GM21825 (cell line): Measurements from ENCODE around the gene LMOD1.

Experiments
- ATAC-seq: cut with Tn5 transposase; IDR thresholded peaks from one replicate; pipeline ENCODE4 v1.9.1; 2021; ENCODE audit warnings: mild to moderate bottlenecking, moderate library complexity; ENCODE audit not compliant: unreplicated experiment

Gene LMOD1

GRCh38 chr1:201895120-201895665, 51.2 kb downstream of the LMOD1 start:
- no peak for ATAC-seq

DNA sequence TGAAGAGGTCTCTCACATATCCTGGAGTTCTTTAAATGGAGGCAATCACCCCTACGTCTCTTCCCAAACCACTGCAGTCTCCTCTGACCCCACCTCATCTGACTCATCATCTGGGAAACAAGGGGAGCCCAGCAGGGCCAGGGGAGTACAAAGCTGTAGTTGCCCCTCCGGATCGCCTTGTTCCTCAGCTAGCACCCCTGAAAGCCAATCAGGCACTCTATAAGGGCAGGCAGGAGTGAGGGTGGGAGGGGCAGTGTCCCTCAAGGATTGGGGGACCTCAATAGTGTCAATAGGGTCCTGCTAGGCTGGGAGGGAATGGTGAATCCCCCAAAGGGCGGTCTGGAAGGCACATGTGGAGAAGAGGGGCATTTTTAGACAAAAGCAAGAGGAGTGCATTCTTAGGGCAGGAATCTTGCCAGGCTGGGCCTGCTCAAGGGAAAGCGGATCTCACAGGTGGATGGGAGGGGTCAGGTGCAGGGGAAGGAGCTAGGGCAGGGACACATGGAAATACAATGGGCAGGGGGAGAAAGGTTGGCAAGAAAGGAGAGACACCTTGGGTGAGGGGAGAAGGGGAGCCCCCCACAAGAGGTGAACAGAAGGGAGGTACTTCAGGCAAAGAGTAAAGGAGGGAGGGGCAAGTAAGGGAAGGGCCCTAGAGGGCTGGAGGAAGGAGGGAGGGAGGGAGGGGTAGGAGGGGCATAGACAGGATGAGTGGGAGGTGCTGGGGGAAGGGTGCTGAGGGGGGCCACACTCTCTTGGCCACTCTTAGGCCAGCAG, 51.8 kb downstream of the LMOD1 start:
- no peak for ATAC-seq

DNA sequence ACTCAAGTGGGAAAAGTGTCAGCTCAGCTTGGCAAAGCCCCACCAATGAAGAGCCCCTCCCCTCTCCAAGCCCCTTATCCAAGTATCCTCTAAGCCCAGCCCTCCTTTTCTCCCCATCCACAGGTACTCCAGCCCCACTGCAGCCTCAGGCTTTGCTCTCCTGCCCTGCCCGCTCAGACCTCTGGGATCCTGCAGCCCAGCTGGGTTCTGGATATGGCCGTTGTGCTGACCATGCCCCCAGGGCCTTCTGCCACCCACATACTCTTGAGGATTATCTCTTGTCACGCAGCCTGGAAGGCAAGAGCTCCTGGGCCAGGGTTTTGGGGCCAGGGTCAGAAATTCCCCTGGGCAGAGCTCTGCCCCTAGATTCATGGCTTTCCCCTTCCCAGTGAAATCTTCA, 52.9 kb downstream of the LMOD1 start:
- ATAC-seq = no peak

DNA sequence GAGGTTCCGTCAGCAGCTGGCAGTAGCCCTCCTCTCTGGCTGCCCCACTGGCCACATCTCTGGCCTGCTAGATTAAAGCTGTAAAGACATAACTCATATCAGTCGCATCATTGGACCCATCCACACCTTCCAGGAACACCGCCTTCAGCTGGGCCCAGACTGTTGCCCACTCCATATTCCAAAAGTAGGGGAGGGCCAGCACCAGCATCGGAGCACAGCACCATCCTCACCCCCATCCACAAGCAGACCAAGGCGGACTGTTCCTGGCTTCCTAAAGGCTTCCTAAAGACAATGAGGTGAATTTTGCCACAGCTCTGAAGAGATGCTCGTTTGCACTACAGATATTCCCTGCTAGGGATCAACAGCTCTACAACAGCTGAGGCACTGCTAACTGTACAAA, 54.1 kb downstream of the LMOD1 start:
- ATAC-seq = no peak

DNA sequence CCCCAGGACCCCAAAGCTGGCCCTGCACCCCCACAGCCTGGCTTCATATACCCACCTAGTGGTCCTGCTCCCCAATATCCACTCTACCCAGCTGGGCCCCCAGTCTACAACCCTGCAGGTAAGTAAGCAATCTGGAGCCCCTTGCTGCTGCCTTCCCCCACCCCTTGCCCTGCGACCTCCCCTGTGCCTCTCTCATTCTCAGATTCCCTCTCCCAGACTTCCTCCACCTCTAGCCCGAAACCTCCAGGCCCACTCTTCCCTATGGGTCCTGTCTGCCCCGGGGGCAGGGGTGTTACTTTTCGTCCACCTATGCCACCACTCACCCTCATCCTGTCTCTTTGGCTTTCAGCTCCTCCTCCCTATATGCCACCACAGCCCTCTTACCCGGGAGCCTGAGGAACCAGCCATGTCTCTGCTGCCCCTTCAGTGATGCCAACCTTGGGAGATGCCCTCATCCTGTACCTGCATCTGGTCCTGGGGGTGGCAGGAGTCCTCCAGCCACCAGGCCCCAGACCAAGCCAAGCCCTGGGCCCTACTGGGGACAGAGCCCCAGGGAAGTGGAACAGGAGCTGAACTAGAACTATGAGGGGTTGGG, 54.8 kb downstream of the LMOD1 start:
- ATAC-seq = no peak

DNA sequence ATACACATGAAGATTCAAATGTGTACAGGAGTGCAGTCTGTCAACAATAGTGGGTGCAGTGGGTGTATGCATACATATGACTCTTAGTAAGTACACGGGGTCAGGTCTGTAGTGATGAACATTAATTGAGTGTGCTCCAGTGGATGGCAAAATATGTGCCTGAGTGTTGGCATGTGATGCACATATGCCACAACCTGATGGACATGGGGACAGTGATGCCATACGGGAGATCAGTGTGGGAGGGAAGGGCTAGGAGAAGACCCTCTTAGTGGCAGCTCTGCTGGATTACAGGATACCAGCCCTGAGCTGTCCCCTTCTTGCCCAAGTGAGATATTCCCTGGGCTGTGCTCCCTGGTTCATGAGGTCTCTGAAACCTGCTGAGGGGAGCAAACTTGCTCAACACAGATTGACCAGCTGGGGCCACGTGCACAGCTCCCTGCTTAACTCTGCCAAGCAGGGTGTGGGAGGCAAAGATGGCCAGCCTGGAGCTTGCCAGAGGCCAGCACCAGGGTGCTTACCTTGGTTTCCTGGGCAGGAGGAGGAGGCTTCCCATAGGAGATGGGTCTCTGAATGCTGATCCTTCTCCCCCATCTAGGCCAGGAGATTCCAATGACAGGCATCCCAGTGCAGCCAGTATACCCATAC, 55.4 kb downstream of the LMOD1 start:
- ATAC-seq = no peak

- no peak for ATAC-seq
These were observed 56.1 kb downstream of the LMOD1 start for GRCh38 chr1:201890223-201890622.

DNA sequence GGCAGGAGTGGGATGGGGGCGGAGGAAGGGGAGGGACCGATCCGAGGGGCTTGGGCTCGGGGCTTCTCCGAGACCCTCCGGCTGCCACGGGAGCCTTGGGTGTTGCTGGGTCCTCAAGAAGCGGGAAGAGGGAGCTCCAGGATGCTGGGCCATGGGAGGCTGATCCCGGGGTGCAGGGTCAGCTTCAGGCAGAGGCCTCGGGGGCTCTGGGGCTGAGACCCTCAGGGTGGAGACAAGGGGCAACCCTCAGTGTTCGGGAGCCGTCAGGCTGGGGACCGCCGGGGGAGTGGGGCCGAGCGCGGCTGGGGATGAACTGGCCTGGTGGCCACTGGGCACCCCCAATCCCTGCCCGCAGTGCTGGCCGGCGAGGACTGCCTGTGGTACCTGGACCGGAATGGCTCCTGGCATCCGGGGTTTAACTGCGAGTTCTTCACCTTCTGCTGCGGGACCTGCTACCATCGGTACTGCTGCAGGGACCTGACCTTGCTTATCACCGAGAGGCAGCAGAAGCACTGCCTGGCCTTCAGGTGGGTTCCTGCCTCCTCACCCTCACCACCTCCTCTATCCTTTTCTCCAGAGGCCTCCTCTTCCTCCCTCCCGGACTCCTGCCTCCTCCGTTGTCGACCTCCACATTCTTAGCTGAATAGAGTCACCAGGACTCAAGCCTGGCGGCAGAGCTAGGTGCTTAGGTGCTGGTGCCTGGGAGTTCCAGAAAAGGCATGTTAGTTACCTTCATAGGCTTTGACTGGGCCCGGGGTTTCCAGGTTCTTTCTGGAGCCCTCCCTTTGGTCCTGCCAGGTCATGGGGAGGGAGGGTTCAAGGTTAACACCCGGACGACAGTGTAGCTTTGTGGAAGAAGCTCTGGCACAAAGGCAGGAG, 57.0 kb downstream of the LMOD1 start:
- no peak for ATAC-seq

DNA sequence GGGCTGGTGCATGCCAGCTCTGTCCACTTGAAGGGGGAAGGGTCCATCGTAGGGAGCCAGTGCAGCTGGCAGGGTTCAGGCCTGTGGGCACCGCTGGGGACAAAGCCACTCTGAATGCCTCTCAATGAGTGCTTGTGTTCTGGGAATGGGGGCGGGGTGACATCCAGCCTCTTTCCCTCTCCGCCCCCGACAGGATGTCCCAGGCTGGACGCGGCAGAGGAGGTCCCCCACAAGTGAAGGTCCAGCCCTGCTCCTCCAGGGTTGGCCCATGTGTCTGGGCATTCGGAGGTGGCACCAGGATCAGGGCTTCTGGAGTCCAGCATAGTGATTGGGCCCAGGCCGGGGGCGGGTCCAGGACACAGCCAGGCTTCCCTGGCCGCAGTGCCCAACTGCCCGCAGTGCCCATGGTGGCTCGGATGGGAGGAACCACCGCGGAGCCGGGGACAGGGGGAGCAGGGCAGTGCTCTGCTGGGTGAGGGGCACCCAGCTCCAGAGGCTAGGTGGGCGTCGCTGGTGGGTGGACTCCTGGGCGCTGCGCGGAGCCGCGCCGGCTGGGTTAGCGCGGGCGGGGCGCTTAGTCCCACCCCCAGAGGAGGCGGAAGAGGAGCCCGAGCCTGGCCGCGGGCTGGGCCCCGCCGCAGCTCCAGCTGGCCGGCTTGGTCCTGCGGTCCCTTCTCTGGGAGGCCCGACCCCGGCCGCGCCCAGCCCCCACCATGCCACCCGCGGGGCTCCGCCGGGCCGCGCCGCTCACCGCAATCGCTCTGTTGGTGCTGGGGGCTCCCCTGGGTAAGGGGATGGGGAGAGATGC, 57.9 kb downstream of the LMOD1 start, which contains the start of gene SHISA4:
Gene SHISA4 (plus strand): TSS at position 617 of the 808 bp plus-strand sequence. CDS start 97 bp downstream, at position 714.
- no peak for ATAC-seq

- no peak for ATAC-seq
These were observed 59.1 kb downstream of the LMOD1 start for GRCh38 chr1:201887116-201887866.

DNA sequence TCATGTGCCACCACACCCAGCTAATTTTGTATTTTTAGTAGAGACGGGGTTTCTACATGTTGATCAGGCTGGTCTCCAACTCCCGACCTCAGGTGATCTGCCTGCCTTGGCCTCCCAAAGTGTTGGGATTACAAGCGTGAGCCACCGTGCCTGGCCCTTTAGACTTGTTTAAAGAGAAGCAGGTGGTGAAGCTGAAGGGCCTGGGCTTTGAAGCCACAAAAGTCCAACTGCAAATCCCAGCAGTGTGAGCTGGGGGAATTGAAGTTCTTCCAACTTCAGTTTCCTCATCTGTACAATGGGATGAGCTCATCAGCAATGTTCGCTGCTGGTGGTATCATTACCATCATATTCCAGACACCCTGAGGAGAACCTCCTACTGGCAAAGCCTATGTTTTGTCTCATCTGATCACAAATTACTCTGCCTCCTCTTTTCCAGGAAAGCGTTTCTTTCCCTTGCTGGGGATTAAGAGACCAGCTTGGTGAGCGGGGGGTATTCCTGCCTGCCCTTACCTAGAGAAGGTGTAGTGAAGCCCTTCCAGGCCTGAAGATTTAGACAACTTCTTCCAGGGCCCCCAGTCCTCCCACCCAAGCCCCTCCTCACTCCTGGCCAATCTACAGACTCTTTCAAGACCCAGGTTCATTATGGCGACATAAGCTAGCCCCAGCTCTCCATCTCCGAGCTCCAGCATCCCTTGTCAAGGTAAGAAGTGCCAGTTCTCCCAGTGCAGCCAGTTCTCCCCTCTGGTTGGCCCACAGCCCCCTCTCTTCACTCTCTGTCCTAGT, 60.1 kb downstream of the LMOD1 start:
- no peak for ATAC-seq

DNA sequence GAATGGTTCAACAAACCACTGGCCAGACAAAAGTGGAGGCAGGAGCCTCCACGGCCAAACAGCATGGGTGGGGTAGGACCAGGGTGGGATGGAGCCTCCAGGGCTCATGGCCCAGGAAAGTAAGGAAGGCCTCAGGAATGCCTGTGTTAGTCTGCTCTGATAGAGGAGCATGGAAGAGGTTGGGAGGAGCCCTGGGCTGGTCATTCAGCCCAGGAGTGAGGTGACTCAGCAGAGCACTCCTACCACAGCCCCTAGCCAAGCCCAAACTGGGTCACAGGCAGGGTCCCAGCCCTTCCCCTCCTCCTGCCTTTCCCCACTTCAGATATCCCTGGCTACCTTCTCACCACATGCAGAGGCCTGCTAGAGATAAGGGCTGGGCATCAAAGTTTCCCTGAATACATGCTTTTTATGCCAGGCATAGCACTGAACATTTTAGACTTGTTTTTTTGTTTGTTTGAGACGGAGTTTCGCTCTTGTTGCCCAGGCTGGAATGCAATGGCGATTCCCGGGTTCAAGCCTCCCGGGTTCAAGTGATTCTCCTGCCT, 60.7 kb downstream of the LMOD1 start:
- no peak for ATAC-seq

DNA sequence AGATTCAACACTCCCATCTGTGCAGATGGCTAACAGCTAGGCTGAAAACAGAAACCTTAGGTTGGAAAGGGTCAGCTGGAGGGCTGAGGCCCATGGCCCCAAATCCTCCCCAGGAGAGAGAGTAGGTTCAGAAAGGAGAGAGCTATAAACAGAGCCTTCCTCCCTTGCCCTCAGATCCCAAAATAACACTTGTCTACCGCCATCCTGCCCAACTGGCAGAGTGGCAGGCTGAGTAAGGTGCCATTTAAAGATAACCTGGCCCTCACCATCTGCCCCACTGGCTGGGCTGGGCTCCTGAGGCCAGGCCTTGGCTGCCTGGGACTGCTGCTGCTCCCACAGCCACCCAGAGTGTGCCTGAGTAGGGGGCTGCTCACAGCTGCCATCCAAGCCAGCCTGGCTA, 61.9 kb downstream of the LMOD1 start:
- ATAC-seq = no peak

DNA sequence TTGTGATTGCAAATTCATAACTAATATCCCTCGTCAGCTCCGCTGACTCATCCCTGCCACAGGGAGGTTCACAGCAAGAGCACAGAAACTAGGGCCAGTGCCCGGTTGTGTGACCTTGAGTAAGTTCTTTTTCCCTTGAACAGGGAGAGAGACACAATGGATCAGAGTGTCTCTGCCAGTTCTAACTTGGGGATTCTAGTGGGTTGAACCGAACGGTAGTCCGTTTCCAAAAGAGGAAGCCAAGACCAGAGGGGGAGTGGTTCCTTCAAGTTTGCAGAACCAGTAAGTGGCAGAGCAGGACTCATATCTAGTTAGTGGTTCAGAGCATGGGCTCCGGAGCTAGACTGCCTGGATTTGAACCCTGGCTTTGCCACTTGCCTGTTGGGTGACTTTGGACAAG, 62.6 kb downstream of the LMOD1 start:
- no peak for ATAC-seq

DNA sequence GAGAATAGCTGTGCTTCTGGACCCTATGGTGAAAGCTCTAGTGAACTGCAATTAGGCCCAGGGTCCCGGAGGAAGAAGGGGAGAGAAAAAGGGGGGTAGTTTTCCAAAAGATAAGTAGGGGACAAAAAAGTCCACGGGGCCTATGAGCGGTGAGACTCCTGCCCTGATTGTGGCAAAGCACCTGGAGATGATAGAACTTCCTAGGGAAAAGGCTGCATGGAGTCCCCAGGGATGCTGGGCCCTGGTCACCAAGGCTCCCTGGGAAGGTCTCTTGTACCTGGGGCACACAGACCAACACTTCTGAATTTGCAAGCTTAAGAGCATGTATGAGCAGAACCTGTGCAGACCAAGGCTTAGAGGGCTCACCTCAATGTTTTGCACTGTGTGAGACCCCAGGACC, 63.1 kb downstream of the LMOD1 start:
- no peak for ATAC-seq

DNA sequence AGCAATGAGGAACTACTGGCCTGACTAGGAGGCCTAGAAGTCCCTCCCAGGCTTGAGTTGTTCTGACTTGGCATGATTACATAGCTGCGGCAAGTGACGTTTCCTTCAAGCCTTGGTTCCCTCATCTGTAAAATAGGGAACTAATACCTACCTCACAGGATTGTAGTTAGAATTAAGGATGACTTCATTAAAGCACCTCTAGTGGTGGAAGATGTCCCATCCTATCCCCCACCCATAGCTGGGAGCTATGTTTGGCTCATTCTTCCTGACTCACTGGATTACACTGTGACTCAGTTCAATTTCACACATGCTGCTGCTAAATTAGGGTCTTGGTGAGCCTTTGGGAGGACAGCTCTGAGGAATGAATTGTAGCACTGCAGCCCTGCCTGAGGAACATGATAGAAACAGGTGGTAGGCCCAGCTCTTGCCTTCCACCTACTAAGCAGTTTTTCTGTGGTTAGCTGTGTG, 63.6 kb downstream of the LMOD1 start:
- no peak for ATAC-seq

DNA sequence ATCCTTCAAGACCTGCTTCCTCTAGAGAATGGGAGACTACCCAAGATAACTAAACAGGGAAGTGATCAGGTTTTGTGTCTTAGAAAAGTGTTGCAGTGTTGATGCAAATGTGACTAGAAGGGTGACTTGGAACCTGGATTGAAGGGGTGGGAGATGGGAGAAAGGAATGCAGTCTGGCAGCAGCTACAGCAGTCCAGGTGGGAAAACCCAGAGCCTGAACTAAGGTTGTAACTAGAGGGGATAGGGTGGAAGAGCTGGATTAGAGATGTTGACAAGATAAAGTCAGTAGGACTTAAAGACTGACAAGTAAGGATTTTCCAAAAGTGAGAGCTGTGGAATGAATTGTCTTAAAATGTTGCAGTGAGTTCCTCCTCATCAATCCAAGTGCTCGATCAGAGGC, 64.7 kb downstream of the LMOD1 start:
- no peak for ATAC-seq

DNA sequence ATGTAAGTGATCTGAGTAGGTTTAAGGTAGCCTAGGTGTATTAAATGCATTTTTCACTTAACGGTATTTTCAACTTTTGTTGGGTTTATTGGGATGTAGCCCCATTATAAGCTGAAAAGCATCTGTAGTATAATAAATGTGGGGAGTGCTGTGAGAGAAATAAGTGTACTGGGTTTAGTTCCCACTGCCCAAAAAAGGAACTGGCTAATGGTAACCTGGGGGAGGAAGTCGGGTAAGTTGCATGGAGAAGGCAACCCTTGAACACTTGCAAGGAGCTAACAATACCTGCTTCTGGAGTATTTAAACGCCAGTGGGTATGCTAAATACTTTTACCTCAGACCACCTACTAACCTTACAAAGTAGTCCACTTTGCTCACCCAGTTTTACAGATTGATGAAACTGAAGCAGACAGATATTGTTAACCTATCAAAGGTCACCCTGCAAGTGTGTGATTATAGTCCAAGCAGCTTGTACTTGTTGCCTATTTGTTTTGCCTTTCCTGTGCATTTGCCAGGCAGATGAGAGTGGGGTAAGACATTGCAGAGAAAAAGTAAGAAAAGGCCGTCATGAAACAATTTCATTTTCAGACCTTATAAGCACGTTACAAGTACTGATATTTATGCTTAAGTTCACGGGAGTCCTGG, 65.3 kb downstream of the LMOD1 start:
- ATAC-seq = no peak
